Type B pancreatic cell (in vitro differentiated cells): ENCODE measurements around the gene GGCX. TPM values are rescaled to one million over a fixed set of nuclear protein-coding genes. Genes with fewer than 3 reads are reported as not detected.
"Not testable (repeated sequence)": the region's sequence is repeated elsewhere in the genome, so short reads cannot be mapped to it uniquely, and the experiment has no call there.

Experiments used
- DNase-seq: peaks from one replicate; pipeline ENCODE4 v3.0.0; 2021; ENCODE audit warnings: mixed read lengths; ENCODE audit not compliant: unreplicated experiment; ENCODE audit errors: extremely low spot score
- H3K27ac Mint-ChIP-seq: 2 replicates; pipeline ENCODE4 v1.8.0; 2021; ENCODE audit warnings: mild to moderate bottlenecking, mixed read lengths
- H3K27me3 Mint-ChIP-seq: 2 replicates; pipeline ENCODE4 v1.8.0; 2021; ENCODE audit warnings: mixed read lengths
- H3K36me3 Mint-ChIP-seq: 2 replicates; pipeline ENCODE4 v1.8.0; 2021; ENCODE audit warnings: mixed read lengths
- H3K4me1 Mint-ChIP-seq: one replicate; pipeline ENCODE4 v1.8.0; 2021; ENCODE audit warnings: mixed read lengths; ENCODE audit not compliant: unreplicated experiment
- H3K4me3 Mint-ChIP-seq: 2 replicates; pipeline ENCODE4 v1.8.0; 2021; ENCODE audit warnings: mild to moderate bottlenecking, mixed read lengths
- H3K9me3 Mint-ChIP-seq: 2 replicates; pipeline ENCODE4 v1.8.0; 2021; ENCODE audit warnings: mixed read lengths
- CTCF ChIP-seq: fragments of 200-600 bp; sonication (generic); conservative IDR thresholded peaks from 2 replicates; pipeline ENCODE4 v1.5.0; 2021; ENCODE audit warnings: antibody characterized with exemption, mild to moderate bottlenecking
- total RNA-seq: library from RNA; stranded (reverse); gene quantifications from 2 replicates; pipeline ENCODE4 v1.2.1, GENCODE V29; 2021; ENCODE audit warnings: low replicate concordance

GGCX gene
- total RNA-seq, 1 donor from 2014 or later = 76.2 TPM

GRCh38 chr2:85549095-85549494 lies 12.2 kb downstream of the GGCX start:
- TF ChIP-seq CTCF = no peak
- Mint-ChIP-seq H3K4me1 (peaks cover 20% of the 10 kb centered on the region), H3K9me3 (no peaks in the 10 kb centered on the region), H3K27me3 (no peaks in the 10 kb centered on the region), H3K36me3 (peaks cover 29% of the 10 kb centered on the region), H3K27ac (no peak overlapping the region), H3K4me3 (no peak overlapping the region)
- DNase-seq = no peak

DNA sequence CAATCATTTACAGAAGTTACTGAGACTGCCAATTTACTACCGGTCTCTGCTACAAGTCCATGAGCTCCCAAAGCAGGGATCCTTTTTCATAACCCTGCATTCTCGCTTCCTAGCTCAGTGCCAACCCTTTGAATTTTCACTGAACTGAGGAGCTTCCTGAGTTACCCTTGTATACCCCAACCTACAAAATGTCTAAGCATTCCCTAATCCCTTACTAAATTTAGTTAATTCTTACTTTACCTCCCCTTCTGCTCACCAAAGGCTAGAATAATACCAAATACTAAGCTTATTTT lies 12.7 kb downstream of the GGCX start:
- Mint-ChIP-seq H3K4me3 (no peak overlapping the region), H3K27ac (no peak overlapping the region), H3K9me3 (no peaks in the 10 kb centered on the region), H3K4me1 (peaks cover 25% of the 10 kb centered on the region), H3K36me3 (peaks cover 32% of the 10 kb centered on the region), H3K27me3 (no peaks in the 10 kb centered on the region)
- no peak for DNase-seq
- no peak for TF ChIP-seq CTCF

- Mint-ChIP-seq H3K27ac (peak overlapping the region; percentile 61), H3K27me3 (no peaks in the 10 kb centered on the region), H3K36me3 (peaks cover 37% of the 10 kb centered on the region), H3K4me3 (no peak overlapping the region), H3K9me3 (no peaks in the 10 kb centered on the region), H3K4me1 (peaks cover 29% of the 10 kb centered on the region)
- no peak for DNase-seq
- TF ChIP-seq CTCF = no peak
Measured at GRCh38 chr2:85547859-85548607, 13.3 kb downstream of the GGCX start.

- Mint-ChIP-seq H3K27me3 (no peaks in the 10 kb centered on the region), H3K27ac (peak overlapping the region; percentile 61), H3K4me1 (peaks cover 35% of the 10 kb centered on the region), H3K4me3 (peak overlapping the region; percentile 24), H3K9me3 (no peaks in the 10 kb centered on the region), H3K36me3 (peaks cover 44% of the 10 kb centered on the region)
- TF ChIP-seq CTCF = no peak
- DNase-seq = no peak
Measured at GRCh38 chr2:85547089-85547858, 14.0 kb downstream of the GGCX start.

GRCh38 chr2:85545780-85546240 lies 15.5 kb downstream of the GGCX start:
- Mint-ChIP-seq H3K27me3 (no peaks in the 10 kb centered on the region), H3K4me3 (no peak overlapping the region), H3K27ac (no peak overlapping the region), H3K9me3 (no peaks in the 10 kb centered on the region), H3K36me3 (peaks cover 52% of the 10 kb centered on the region), H3K4me1 (peaks cover 41% of the 10 kb centered on the region)
- no peak for DNase-seq
- no peak for TF ChIP-seq CTCF

DNA sequence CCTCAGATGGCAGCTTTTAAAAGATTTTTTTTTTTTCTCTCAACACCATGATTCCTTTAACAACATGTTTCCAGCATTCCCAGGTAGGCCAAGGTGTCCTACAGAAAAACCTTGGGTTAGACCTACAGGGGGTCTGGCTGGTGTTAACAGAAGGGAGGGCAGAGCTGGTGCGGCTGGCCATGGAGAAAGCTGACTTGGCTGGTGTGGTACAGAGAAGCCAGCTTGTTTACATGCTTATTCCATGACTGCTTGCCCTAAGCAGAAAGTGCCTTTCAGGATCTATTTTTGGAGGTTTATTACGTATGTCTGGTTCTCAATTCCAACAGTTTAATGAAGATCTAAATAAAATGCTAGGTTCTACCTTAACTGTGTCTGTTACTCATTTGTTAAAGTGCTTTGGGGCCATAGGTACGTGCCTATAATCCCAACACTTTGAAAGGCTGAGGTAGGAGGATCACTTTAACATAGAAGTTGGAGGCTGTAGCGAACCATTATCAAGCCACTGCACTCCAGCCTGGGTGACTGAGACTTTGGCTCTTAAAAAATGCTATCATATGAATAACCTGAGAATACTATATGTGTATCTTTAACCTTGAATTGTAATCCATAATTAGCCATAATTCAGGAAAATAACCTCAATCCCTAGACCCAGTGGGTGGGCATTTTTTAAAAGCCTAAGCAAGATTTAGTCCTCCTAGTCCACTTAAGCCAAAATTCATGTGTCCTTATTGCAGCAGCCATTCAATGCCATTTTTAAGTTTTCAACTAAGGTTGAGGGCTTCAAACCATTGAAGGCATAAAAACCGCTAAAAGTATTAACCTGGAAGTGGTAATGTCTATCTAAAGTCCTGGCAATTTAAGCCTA lies 16.1 kb downstream of the GGCX start:
- H3K36me3 Mint-ChIP-seq = peaks cover 54% of the 10 kb centered on the region
- not testable (repeated sequence) for H3K27me3 Mint-ChIP-seq, H3K4me3 Mint-ChIP-seq, H3K9me3 Mint-ChIP-seq, DNase-seq
- peak overlapping the region; percentile 44 for H3K27ac Mint-ChIP-seq
- H3K4me1 Mint-ChIP-seq = peaks cover 42% of the 10 kb centered on the region
